KOPT-K1 (cell line): ENCODE measurements around the gene DIRAS1.
"Not testable (repeated sequence)": the region's sequence is repeated elsewhere in the genome, so short reads cannot be mapped to it uniquely, and the experiment has no call there.

ENCODE experiments used
- H3K27ac ChIP-seq: fragments of 200-600 bp; sonication (generic); 2 replicates; pipeline ENCODE4 v1.5.1; 2016; ENCODE audit warnings: antibody characterized with exemption, mild to moderate bottlenecking, low read depth, low read length; ENCODE audit not compliant: poor library complexity, severe bottlenecking
- H3K36me3 ChIP-seq: fragments of 200-600 bp; sonication (generic); 2 replicates; pipeline ENCODE4 v1.5.1; 2017; ENCODE audit warnings: antibody characterized with exemption, mild to moderate bottlenecking, low read length, moderate library complexity; ENCODE audit not compliant: insufficient read depth
- H3K9me3 ChIP-seq: fragments of 200-600 bp; sonication (generic); 2 replicates; pipeline ENCODE4 v1.5.1; 2017; ENCODE audit warnings: antibody characterized with exemption, low read length, mild to moderate bottlenecking; ENCODE audit not compliant: insufficient read depth, poor library complexity, severe bottlenecking

DIRAS1 gene

DNA sequence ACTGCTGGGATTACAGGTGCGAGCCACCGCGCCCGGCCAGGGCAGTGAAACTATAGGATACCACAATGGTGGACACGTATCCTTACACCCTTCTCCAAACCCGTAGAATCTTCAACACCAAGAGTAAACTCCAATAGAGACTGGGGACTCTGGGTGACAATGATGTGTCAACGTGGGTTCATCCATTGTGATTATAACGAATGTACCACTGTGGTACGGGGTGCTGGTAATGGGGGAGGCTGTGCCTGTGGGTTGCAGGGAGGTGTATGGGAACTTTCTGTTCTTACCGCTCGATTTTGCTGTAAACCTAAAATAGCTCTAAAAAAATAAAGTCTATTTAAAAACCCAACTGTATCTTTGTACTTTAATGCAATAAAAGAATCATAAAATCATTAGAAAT, 30.3 kb downstream of the DIRAS1 start:
- Histone ChIP-seq H3K36me3 (no peaks in the 10 kb centered on the region), H3K9me3 (no peaks in the 10 kb centered on the region), H3K27ac (no peak overlapping the region)

DNA sequence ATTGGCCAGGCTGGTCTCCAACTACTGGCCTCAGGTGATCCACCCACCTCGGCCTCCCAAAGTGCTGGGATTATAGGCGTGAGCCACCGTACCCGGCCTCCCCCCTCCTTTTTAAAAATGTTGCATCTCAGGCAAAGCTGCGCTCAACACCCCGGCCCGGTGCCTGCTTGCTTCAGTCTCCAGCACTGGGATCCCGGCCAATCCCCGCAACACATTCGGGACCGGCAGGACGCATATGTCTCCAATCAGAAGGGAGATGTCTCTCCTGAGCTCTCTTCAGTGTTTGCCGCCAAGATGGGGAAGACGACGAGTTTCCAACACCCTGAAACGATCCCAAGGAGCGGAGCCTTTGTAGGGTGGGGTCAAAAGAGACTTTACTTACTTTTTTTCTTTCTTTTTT, 34.8 kb downstream of the DIRAS1 start:
- H3K36me3 ChIP-seq, result no peaks in the 10 kb centered on the region
- H3K9me3 ChIP-seq, result no peaks in the 10 kb centered on the region
- no peak overlapping the region for H3K27ac ChIP-seq

DNA sequence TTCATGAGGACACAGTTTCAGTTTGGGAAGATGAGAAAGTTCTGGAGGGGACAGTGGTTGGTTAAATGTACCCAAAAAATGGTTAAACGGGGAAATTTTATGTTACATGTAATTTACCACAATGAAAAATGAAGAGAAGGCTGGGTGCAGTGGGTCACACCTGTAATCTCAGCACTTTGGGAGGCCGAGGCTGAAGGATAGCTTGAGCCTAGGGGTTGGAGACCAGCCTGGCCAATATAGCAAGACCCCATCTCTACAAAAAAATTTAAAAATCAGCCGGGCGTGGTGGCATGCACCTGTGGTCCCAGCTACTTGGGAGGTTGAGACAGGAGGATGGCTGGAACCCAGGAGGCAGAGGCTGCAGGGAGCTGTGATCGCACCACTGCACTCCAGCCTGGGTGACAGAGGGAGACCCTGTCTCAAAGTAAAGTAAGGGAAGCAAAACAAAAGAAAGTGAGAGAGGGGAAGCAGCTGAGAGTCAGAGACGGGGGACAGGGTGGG, 35.9 kb downstream of the DIRAS1 start:
- H3K27ac ChIP-seq, result no peak overlapping the region
- H3K36me3 ChIP-seq, result no peaks in the 10 kb centered on the region
- no peaks in the 10 kb centered on the region for H3K9me3 ChIP-seq

DNA sequence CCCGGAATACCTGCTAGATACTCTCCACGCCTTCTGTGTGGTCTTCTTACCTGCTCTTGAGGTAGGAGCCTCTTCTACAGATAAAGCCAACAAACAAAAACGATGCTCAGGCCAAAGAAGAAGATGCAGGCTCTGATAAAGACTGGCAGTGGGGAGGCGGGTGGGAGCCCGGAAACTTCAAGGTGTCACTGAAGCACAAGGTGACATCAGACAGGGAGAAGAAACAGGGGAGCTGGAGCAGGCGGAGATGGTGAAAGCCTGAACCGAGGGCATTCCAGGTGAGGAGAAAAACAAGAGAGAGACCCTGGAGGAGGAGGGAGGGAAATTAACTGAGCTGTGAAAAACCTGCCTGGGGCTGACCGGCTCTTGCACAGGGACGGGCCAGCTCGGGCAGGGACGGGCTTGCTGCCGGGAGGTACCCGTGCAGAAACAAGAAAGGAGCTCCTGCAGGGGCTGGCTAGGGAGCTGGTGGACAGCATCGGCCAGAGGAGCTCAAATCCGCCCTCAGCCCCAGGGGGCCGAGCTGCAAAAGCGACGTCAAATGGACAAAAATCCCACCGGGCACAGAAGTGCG, 37.7 kb downstream of the DIRAS1 start:
- Histone ChIP-seq H3K27ac (no peak overlapping the region), H3K36me3 (no peaks in the 10 kb centered on the region), H3K9me3 (no peaks in the 10 kb centered on the region)

DNA sequence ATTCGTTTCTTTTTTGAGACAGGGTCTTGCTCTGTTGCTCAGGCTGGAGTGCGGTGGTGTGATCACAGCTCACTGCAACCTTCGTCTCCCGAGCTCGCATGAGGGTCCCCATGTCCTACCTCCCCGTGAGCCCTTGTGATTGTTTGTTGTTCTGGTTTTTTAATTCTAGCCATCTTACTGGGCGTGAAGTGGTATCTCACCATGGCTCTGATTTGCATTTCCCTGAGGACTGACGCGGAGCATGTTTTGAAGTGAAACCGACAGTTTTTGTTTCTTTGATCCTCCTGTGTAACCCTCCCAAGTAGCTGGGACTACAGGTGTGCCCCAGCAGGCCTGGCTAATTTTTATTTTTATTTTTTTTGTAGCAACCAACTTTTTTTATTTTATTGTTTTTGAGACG, 40.4 kb downstream of the DIRAS1 start:
- Histone ChIP-seq H3K27ac (no peak overlapping the region), H3K9me3 (no peaks in the 10 kb centered on the region), H3K36me3 (no peaks in the 10 kb centered on the region)

DNA sequence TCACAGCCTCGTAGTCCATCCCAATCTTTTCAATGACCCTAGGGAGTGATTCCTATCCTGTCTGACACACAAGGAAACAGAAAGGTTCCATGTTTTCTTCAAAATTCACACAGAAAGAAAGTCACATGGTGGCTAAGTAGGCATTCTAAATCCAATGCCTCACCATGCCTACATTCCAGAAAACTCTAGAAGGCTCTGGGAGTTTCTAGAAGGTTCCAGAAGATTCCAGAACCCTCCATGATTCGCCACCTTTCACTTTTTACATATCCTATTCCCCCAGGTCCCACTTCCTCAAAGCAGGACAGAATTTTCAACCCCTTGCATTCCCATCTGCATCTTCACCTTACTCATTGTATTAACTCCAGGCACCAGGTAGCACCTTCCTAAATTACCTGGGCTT, 41.7 kb downstream of the DIRAS1 start:
- no peaks in the 10 kb centered on the region for H3K36me3 ChIP-seq
- no peak overlapping the region for H3K27ac ChIP-seq
- H3K9me3 ChIP-seq, result no peaks in the 10 kb centered on the region

DNA sequence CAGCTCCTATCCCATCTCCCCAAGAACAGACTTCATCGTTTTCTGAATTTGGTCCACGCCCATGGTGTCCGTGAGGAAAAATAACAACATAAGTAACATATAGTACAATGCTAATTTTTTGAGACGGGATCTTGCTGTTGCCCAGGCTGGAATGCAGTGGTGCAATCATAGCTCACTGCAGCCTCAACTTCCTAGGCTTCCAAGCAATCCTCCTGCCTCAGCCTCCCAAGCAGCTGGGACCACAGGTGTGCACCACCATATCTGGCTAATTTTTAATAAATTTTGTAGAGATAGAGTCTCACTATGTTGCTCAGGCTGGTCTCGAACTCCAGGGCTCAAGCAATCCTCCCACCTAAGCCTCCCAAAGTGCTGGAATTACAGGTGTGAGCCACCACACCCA, 42.2 kb downstream of the DIRAS1 start:
- H3K36me3 ChIP-seq, H3K27ac ChIP-seq, H3K9me3 ChIP-seq: not testable (repeated sequence)

DNA sequence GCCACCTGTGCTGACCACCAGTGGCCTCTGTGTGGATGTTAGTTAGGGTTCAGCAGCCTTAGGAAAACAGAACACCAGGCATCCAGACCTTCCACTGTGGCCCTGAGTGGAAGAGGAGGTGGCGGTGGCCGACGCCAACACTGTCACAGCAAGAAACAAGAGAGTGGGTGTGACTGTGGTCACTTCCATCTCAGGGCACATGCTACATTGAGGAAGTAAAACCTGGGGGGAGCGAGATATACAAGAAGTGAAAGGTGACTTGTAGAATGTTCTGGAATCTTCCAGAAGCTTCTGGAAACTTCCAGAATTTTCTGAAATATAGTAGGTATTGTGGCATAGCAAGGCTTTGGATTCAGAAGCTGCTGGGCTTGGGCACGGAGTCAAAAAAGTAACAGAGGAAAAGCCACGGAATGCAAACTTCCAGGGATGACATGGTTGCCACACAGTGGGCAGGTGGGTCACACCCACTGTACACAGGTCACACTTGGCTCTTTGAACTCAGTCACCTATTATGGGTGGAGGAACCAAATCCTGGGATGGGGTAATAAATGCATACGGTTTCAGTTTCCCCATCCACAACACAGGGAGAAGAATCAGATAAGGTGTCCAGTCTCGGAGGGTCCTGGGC, 43.0 kb downstream of the DIRAS1 start:
- no peaks in the 10 kb centered on the region for H3K36me3 ChIP-seq
- H3K27ac ChIP-seq, result no peak overlapping the region
- no peaks in the 10 kb centered on the region for H3K9me3 ChIP-seq

DNA sequence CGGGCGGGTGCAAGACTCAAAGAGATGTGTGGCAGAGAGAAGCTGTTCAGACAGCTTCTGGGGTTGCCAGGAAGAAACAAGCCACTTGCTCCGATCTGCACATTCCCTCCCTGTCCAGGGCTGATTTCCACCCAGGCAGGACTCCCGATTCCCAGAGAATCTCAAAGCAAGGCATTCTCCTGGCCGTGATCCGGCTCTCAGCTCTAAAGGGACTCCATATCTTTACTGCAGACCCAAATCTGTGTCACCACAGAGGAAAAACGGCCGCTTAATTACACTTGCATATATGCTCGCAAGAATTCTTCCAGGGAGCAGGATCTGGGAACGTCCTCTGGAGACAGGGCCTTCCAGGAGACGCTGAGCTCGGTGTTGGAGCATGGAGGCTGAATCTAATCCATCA, 44.3 kb downstream of the DIRAS1 start:
- H3K9me3 ChIP-seq, result no peaks in the 10 kb centered on the region
- H3K27ac ChIP-seq, result no peak overlapping the region

DNA sequence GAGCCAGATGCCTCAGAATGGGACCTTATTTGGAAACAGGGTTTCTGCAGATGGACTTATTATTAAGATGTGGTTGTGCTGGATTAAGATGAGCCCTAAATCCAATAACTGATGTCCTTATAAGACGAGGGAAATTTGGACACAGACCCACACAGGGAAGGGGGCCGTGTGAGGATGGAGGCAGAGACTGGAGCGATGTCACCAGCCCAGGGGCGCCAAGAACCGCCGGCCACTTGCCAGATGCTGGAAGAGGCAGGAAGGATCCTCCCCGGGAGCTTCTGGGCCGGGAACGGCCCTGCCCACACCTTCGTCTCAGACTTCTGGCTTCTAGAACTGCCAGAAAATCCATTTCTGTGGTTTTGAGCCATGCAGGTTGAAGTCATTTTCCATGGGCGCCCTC, 45.3 kb downstream of the DIRAS1 start:
- Histone ChIP-seq H3K36me3 (no peaks in the 10 kb centered on the region), H3K27ac (no peak overlapping the region), H3K9me3 (no peaks in the 10 kb centered on the region)

More for the DNA sequence above, 44.3 kb downstream of the DIRAS1 start:
- H3K36me3 ChIP-seq, result no peaks in the 10 kb centered on the region

DNA sequence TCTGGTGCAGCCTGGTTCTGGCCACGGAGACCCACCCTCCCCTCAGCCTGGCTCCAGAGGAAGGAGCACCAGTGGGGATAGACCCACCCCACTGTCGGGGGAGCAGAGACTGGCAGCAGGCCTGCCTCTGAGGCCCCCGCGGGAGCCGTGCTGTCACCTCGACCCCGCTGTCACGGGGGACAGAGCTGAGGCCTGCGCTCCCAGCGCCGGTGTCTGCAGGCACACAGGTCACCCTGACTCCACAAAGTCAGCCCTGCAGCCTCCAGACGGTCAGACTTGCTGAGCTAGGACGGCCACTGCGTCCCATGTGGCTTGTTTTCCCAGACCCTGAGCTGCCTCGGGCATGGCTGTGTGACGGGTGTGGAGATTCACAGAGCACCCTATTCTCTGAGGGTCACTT, 51.0 kb downstream of the DIRAS1 start:
- no peaks in the 10 kb centered on the region for H3K36me3 ChIP-seq
- H3K27ac ChIP-seq, result no peak overlapping the region
- no peaks in the 10 kb centered on the region for H3K9me3 ChIP-seq

DNA sequence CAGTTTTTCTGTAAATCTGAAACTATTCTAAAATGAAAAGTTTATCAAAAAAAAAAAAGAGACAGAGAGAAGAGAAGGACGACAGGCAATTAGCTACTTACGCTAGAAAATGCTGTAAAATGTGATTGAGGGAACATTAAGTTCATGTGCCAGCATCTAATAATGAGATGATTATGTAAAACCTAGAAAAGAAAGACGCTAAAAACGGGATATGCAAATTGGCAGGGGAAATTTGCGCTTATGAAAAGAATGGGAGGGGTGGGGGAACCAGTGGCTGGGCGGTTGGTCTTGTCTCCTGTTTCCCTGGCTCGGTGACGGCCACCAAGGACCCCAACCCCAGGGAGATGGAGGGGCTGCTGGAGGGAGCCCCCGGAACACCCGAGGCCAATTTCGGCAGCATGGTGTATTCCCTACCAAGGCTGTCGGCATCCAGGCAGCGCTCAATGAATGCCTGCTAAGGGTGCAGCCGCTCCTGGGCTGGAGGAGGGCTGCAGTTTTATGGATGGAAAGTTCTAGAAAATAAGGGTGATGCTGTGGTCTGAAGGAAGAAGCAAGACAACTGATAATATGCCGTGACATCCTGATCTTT, 52.9 kb downstream of the DIRAS1 start:
- Histone ChIP-seq H3K9me3 (no peaks in the 10 kb centered on the region), H3K36me3 (no peaks in the 10 kb centered on the region), H3K27ac (no peak overlapping the region)

DNA sequence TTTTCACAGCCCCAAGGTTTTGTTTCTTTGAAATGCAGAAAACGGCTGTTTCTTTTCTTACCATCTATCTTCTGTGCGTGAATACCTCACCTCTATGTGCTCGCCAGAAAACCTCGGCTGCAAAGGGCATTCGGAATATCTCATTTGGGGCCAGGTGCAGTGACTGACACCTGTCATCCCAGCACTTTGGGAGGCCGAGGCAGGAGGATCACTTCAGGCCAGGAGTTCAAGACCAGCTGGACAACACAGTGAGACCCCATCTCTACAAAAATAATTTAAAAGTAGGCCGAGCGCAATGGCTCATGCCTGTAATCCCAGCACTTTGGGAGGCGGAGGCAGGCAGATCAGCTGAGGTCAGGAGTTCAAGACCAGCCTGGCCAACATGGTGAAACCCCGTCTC, 53.8 kb downstream of the DIRAS1 start:
- not testable (repeated sequence) for H3K27ac ChIP-seq, H3K36me3 ChIP-seq, H3K9me3 ChIP-seq

DNA sequence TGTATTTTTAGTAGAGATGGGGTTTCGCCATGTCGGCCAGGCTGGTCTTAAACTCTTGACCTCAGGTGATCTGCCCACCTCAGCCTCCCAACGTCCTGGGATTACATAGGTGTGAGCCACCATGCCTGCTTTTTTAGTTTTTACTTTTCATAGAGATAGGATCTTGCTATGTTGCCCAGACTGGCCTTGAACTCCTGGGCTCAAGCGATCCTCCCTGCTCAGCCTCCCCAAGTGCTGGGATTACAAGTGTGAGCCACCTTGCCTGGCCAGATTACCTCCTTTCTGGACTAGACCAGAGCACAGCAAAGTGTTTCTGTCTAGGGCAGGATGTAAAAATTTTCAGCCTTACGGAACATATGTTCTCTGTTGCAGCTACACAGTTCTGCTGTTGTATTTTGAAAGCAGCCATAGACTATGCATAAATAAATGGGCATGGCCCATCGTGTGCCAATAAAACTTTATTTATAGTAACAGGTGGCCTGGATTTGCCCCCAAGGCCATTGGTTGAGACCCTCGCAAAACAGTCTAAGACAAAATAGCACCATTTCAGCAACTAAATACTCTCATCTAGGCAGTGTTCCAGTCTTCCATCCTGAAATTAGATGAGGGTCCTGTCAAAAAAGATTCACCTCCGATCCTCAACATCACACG, 54.7 kb downstream of the DIRAS1 start:
- H3K9me3 ChIP-seq, result peaks cover 4% of the 10 kb centered on the region
- H3K36me3 ChIP-seq, result no peaks in the 10 kb centered on the region
- H3K27ac ChIP-seq, result no peak overlapping the region

DNA sequence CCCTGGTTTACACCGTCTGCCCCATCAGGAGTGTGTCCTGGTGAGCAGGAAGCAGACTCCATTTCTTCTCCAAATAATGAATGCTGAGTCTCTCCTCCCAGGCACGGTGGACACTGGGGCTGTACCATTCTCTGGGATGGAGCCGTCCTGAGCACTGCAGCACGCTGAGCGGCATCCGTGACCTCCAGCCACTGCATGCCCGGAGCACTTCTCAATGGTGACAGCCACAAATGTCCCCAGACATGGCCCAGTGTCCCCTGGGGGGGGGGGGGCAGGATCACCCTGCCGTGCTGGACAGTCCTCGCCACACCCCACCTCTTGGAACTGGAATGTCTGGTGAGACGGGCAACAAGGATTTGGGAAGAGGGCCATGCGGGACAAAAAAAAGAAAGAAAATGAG, 56.1 kb downstream of the DIRAS1 start:
- H3K36me3 ChIP-seq, result no peaks in the 10 kb centered on the region
- no peak overlapping the region for H3K27ac ChIP-seq
- H3K9me3 ChIP-seq, result peaks cover 6% of the 10 kb centered on the region
